Loucy (cell line): ENCODE results near the gene SURF1.
A peak's percentile ranks its signal among the peaks of the same experiment; 100 is the strongest.

ENCODE experiments used
- H2AFZ ChIP-seq: fragments of 200-600 bp; sonication (generic); 2 replicates; pipeline ENCODE4 v1.6.0; 2016; ENCODE audit warnings: antibody characterized with exemption, mild to moderate bottlenecking, low read length, moderate library complexity
- H3F3A ChIP-seq: fragments of 200-600 bp; 2 replicates; pipeline ENCODE4 v1.6.0; 2016; ENCODE audit warnings: antibody characterized with exemption, low read depth, mild to moderate bottlenecking
- H3K27me3 ChIP-seq: fragments of 200-600 bp; sonication (generic); 2 replicates; pipeline ENCODE4 v1.6.1; 2014; ENCODE audit warnings: low read length, mild to moderate bottlenecking; ENCODE audit not compliant: insufficient read depth, poor library complexity, severe bottlenecking
- H3K36me3 ChIP-seq: fragments of 200-600 bp; sonication (generic); 2 replicates; pipeline ENCODE4 v1.6.1; 2016; ENCODE audit warnings: low read length; ENCODE audit not compliant: insufficient read depth
- H3K4me1 ChIP-seq: fragments of 200-600 bp; sonication (generic); 2 replicates; pipeline ENCODE4 v1.5.1; 2014; ENCODE audit warnings: low read length, mild to moderate bottlenecking; ENCODE audit not compliant: insufficient read depth, poor library complexity, severe bottlenecking
- H3K4me2 ChIP-seq: fragments of 200-600 bp; sonication (generic); 2 replicates; pipeline ENCODE4 v1.6.0; 2014; ENCODE audit warnings: antibody characterized with exemption, low read length, low read depth, mild to moderate bottlenecking; ENCODE audit not compliant: poor library complexity, severe bottlenecking
- H3K4me3 ChIP-seq: fragments of 200-600 bp; sonication (generic); 2 replicates; pipeline ENCODE4 v1.5.1; 2014; ENCODE audit warnings: low read length, mild to moderate bottlenecking, mixed read lengths; ENCODE audit not compliant: poor library complexity, severe bottlenecking
- H3K79me2 ChIP-seq: fragments of 200-600 bp; sonication (generic); 2 replicates; pipeline ENCODE4 v1.6.1; 2014; ENCODE audit warnings: low read length; ENCODE audit not compliant: insufficient read depth
- H3K9ac ChIP-seq: fragments of 200-600 bp; sonication (generic); 2 replicates; pipeline ENCODE4 v1.6.0; 2014; ENCODE audit warnings: mild to moderate bottlenecking, low read depth, low read length, moderate library complexity; ENCODE audit not compliant: poor library complexity, severe bottlenecking
- H3K9me2 ChIP-seq: fragments of 200-600 bp; sonication (generic); replicated peaks from 2 replicates; pipeline ENCODE4 v1.6.1; 2016; ENCODE audit warnings: low read depth, low read length, mixed read lengths
- H3K9me3 ChIP-seq: fragments of 200-600 bp; sonication (generic); 2 replicates; pipeline ENCODE4 v1.6.1; 2014; ENCODE audit warnings: mild to moderate bottlenecking, antibody characterized with exemption, low read length, low read depth; ENCODE audit not compliant: insufficient read depth
- H4K20me1 ChIP-seq: fragments of 200-600 bp; sonication (generic); 2 replicates; pipeline ENCODE4 v1.6.0; 2014; ENCODE audit warnings: antibody characterized with exemption, low read length, mild to moderate bottlenecking; ENCODE audit not compliant: insufficient read depth, poor library complexity, severe bottlenecking
- EZH2phosphoT487 ChIP-seq: fragments of 200-600 bp; IDR thresholded peaks from 2 replicates; pipeline ENCODE4 v1.6.1; 2018; ENCODE audit warnings: antibody characterized with exemption, mild to moderate bottlenecking, moderate library complexity, borderline replicate concordance
- TF ChIP-seq, protein P1 (sequence below): fragments of 200-600 bp; sonication (generic); conservative IDR thresholded peaks from 2 replicates; pipeline ENCODE4 v1.5.1; 2014; ENCODE audit warnings: mild to moderate bottlenecking, antibody characterized with exemption, low read length

SURF1 gene

DNA sequence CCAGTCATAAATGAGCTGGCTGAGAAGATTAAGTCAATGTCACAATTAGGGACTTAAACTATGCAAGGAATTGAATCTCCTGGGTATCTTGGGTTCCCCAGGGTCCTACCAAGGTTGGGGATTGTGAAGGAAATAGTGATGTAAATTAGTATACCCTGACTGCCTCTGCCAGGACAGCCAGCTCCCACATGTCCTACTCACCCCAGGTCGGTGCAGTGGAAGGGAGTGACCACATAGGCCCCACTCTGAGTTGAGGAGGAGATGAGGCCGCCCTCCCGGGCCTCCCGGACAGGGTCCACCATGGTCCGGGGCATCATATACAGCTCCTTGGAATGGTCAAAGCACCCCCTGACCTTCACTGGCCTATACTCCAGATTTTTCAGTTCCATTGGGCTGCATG, 2.7 kb downstream of the SURF1 start:
- Histone ChIP-seq H3K9ac (no peak overlapping the region), H3K4me3 (no peak overlapping the region), H3K36me3 (peaks cover 38% of the 10 kb centered on the region), H3K4me1 (peaks cover 23% of the 10 kb centered on the region), H3K4me2 (no peak overlapping the region), H3K27me3 (peaks cover 2% of the 10 kb centered on the region), H3K9me3 (no peaks in the 10 kb centered on the region), H3F3A (peaks cover 11% of the 10 kb centered on the region; the same call in 1 of the 2 replicates), H3K79me2 (peaks cover 71% of the 10 kb centered on the region), H3K9me2 (no peaks in the 10 kb centered on the region), H4K20me1 (peaks cover 49% of the 10 kb centered on the region), H2AFZ (no peak overlapping the region)
- TF ChIP-seq EZH2phosphoT487 = no peak
- TF ChIP-seq, protein P1, sequence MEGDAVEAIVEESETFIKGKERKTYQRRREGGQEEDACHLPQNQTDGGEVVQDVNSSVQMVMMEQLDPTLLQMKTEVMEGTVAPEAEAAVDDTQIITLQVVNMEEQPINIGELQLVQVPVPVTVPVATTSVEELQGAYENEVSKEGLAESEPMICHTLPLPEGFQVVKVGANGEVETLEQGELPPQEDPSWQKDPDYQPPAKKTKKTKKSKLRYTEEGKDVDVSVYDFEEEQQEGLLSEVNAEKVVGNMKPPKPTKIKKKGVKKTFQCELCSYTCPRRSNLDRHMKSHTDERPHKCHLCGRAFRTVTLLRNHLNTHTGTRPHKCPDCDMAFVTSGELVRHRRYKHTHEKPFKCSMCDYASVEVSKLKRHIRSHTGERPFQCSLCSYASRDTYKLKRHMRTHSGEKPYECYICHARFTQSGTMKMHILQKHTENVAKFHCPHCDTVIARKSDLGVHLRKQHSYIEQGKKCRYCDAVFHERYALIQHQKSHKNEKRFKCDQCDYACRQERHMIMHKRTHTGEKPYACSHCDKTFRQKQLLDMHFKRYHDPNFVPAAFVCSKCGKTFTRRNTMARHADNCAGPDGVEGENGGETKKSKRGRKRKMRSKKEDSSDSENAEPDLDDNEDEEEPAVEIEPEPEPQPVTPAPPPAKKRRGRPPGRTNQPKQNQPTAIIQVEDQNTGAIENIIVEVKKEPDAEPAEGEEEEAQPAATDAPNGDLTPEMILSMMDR = no peak

DNA sequence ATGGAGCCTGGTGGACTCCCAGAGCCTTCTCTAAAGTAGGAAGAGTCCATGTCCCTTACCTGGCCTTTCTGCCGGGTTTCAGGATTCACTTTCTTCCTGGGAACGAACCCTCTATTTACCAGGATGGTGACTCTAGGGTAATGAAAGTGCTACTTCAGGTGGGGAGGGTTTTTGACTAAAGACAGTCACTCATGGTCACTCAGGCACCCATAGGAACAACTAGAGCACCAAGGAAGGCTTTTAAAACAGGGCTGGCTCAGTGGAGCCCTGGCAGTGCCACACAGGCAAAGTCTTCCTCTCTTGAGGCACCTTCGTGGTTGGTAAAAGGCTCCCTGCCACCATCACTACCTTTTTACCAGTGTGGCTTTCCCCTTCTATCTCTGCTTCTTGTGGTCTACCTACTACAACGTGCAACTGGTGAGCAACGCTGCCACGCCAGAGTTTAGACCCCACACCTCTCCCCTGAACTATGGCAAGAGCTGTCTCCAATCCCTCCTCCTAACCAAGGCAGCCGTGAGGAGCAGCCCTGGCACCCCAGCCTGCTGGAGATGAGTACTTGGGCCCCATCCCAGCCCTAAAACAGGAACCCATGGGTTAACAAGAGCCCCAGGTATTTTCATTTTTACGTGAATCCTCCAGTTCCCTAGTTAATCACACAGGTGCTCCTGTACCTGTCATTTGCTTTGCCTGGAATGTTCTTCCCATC, 3.5 kb downstream of the SURF1 start:
- H4K20me1 ChIP-seq = peaks cover 49% of the 10 kb centered on the region
- peaks cover 69% of the 10 kb centered on the region for H3K79me2 ChIP-seq
- H3K4me2 ChIP-seq = no peak overlapping the region
- TF ChIP-seq, protein P1 = no peak
- no peaks in the 10 kb centered on the region for H3K9me2 ChIP-seq
- peaks cover 8% of the 10 kb centered on the region for H3K27me3 ChIP-seq
- peaks cover 23% of the 10 kb centered on the region for H3K4me1 ChIP-seq
- H2AFZ ChIP-seq = no peak overlapping the region
- H3K9me3 ChIP-seq = no peaks in the 10 kb centered on the region
- peaks cover 11% of the 10 kb centered on the region; the same call in 1 of the 2 replicates for H3F3A ChIP-seq
- peaks cover 38% of the 10 kb centered on the region for H3K36me3 ChIP-seq
- H3K4me3 ChIP-seq = no peak overlapping the region
- H3K9ac ChIP-seq = no peak overlapping the region

DNA sequence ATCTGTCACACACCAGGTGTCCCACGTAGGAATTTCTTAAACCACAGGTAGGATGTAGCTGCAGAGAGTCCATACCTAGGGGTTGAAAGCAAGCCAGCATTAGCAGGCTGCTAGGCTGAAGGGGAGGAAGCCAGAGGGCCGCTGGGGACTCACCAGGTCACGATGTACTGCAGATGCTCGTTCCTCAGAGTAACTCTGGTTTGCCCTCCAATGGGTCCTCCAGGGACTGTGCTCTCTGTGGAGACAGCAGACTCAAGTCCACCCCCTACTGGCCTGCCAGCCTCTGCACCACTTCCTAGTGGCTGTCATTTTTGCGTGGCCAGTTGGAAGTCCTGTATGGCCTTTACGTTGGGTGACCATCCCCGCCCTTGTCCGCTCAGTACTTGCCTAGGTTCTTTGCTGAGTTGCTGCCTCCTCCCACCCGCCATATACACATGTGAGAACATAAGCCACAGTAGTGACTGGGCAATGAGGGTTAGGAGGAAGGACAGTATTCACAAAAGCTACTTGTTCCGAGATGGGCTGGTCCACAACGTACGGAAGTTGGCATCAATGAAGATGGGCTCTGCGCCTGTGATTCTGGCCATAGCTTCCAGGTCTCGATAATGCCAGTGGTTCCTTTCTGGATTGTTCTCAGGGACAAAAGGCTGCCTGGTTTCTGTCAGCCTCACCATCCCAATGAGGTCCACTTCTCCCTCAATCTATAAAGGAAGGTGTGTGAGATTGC, 4.2 kb downstream of the SURF1 start:
- Histone ChIP-seq H3K36me3 (peaks cover 38% of the 10 kb centered on the region), H3K27me3 (peaks cover 8% of the 10 kb centered on the region), H3K4me2 (no peak overlapping the region), H2AFZ (no peak overlapping the region), H3K4me1 (peaks cover 21% of the 10 kb centered on the region), H3K9ac (no peak overlapping the region), H3K9me2 (no peaks in the 10 kb centered on the region), H3K4me3 (no peak overlapping the region), H3K79me2 (peaks cover 67% of the 10 kb centered on the region), H3K9me3 (no peaks in the 10 kb centered on the region), H4K20me1 (peaks cover 49% of the 10 kb centered on the region), H3F3A (peaks cover 11% of the 10 kb centered on the region; the same call in 1 of the 2 replicates)
- TF ChIP-seq EZH2phosphoT487 = no peak
- TF ChIP-seq, protein P1 = peak; percentile 70
